Mesendoderm (in vitro differentiated cells): ENCODE results near the gene INTS2.

ENCODE experiments used
- DNase-seq: peaks from one replicate; pipeline ENCODE4 v3.0.0; 2013
- H2AK5ac ChIP-seq: 2 replicates; pipeline ENCODE4 v1.6.1; 2013; ENCODE audit warnings: low read length, inconsistent platforms
- H2BK120ac ChIP-seq: 2 replicates; pipeline ENCODE4 v1.6.1; 2013; ENCODE audit warnings: low read depth, mild to moderate bottlenecking, low read length, moderate library complexity, mixed read lengths
- H2BK15ac ChIP-seq: replicated peaks from 2 replicates; pipeline ENCODE4 v1.6.1; 2013; ENCODE audit warnings: low read depth, mild to moderate bottlenecking, moderate library complexity
- H2BK5ac ChIP-seq: 2 replicates; pipeline ENCODE4 v1.6.1; 2013; ENCODE audit warnings: low read length, inconsistent platforms
- H3K18ac ChIP-seq: 2 replicates; pipeline ENCODE4 v1.6.1; 2013; ENCODE audit warnings: mild to moderate bottlenecking, low read length, mixed read lengths
- H3K23ac ChIP-seq: one replicate; pipeline ENCODE4 v1.6.1; 2013; ENCODE audit warnings: low read length
- H3K27ac ChIP-seq: 2 replicates; pipeline ENCODE4 v1.5.1; 2013; ENCODE audit warnings: low read depth, mild to moderate bottlenecking, inconsistent platforms, low read length, moderate library complexity
- H3K27me3 ChIP-seq: 2 replicates; pipeline ENCODE4 v1.6.1; 2013; ENCODE audit warnings: low read length, control low read depth, mild to moderate bottlenecking, inconsistent platforms; ENCODE audit not compliant: insufficient read depth, poor library complexity
- H3K36me3 ChIP-seq: 2 replicates; pipeline ENCODE4 v1.6.1; 2013; ENCODE audit warnings: low read length, inconsistent platforms; ENCODE audit not compliant: control insufficient read depth, insufficient read depth
- H3K4ac ChIP-seq: one replicate; pipeline ENCODE4 v1.6.1; 2013; ENCODE audit warnings: low read depth, mild to moderate bottlenecking, low read length, moderate library complexity
- H3K4me1 ChIP-seq: 2 replicates; pipeline ENCODE4 v1.6.1; 2013; ENCODE audit warnings: low read depth, low read length, inconsistent platforms; ENCODE audit not compliant: control insufficient read depth
- H3K4me2 ChIP-seq: 2 replicates; pipeline ENCODE4 v1.6.1; 2013; ENCODE audit warnings: low read length
- H3K4me3 ChIP-seq: 2 replicates; pipeline ENCODE4 v1.5.1; 2013; ENCODE audit warnings: mild to moderate bottlenecking, low read length
- H3K56ac ChIP-seq: one replicate; pipeline ENCODE4 v1.6.1; 2013; ENCODE audit warnings: low read length
- H3K79me1 ChIP-seq: 2 replicates; pipeline ENCODE4 v1.6.1; 2013; ENCODE audit warnings: low read length, inconsistent platforms
- H3K79me2 ChIP-seq: 2 replicates; pipeline ENCODE4 v1.6.1; 2013; ENCODE audit warnings: mild to moderate bottlenecking, low read length; ENCODE audit not compliant: control insufficient read depth, insufficient read depth
- H3K9ac ChIP-seq: 2 replicates; pipeline ENCODE4 v1.6.1; 2013; ENCODE audit warnings: low read length, inconsistent platforms
- H4K5ac ChIP-seq: one replicate; pipeline ENCODE4 v1.6.1; 2013; ENCODE audit warnings: low read length
- H4K8ac ChIP-seq: one replicate; pipeline ENCODE4 v1.6.1; 2013; ENCODE audit warnings: low read depth, mild to moderate bottlenecking, control low read depth, low read length, moderate library complexity
- WGBS: extraction: QIAGEN DNeasy Blood & Tissue Kit; methylation state at CpG from one replicate; pipeline ENCODE4 v1.1.7; 2013; ENCODE audit warnings: low lambda C conversion rate, missing lambda C conversion rate; ENCODE audit not compliant: insufficient coverage; ENCODE audit errors: extremely low coverage; 5-methylcytosine and 5-hydroxymethylcytosine counted together

INTS2 gene

DNA sequence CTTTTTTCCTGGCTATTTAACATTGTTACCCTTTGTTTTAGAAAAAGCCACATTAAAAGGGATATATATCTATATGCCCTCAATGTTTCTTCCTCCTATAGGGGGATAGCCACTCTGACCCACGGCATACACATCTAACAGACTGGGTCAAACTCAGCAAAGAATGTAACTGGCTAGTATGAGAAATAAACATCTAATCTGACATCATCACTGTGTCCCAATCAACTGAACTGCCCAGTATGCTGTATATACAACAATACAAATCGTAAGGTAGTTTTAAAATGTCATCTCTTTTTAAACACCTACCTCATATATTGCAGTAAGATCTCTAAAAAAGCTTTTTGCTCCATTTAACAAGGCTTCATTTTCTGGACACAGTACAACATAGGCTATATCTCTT is 39.9 kb upstream of the INTS2 start:
- Histone ChIP-seq H3K27me3 (no peaks in the 10 kb centered on the region), H4K5ac (no peak overlapping the region), H3K4me2 (no peak overlapping the region), H3K4me1 (no peaks in the 10 kb centered on the region), H3K36me3 (peaks cover 8% of the 10 kb centered on the region), H2BK120ac (no peak overlapping the region), H3K9ac (no peak overlapping the region), H3K56ac (no peak overlapping the region), H3K27ac (no peak overlapping the region), H2BK15ac (no peak overlapping the region), H2AK5ac (no peak overlapping the region), H3K79me1 (no peaks in the 10 kb centered on the region), H3K79me2 (no peaks in the 10 kb centered on the region), H2BK5ac (no peak overlapping the region), H3K18ac (no peak overlapping the region), H3K4me3 (no peak overlapping the region), H3K23ac (no peak overlapping the region), H4K8ac (no peak overlapping the region), H3K4ac (no peak overlapping the region)
- WGBS = no CpG with 5 or more reads among the region's 2 CpGs
- DNase-seq = no peak

DNA sequence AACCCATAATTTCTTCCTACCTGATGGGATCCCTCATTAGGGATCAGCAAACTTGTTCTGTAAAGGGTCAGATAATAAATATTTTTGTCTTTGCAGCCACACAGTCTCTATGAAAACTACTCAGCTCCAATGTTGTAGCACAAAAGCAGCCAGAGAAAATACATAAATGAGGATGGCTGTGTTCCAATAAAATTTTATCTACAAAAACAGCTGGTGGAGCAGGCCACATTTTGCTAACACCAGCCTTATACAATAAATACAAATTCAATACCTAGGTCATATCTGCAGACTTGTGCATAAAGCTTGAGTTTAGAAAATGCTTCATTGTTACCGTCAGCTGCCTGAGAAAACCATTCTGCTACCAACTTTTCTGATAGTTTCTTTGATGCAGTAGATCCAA is 38.4 kb upstream of the INTS2 start:
- no CpG with 5 or more reads among the region's 1 CpG for WGBS
- Histone ChIP-seq H3K56ac (no peak overlapping the region), H4K8ac (no peak overlapping the region), H3K4me2 (no peak overlapping the region), H3K27me3 (no peaks in the 10 kb centered on the region), H2AK5ac (no peak overlapping the region), H4K5ac (no peak overlapping the region), H3K79me1 (no peaks in the 10 kb centered on the region), H3K4me1 (no peaks in the 10 kb centered on the region), H3K18ac (no peak overlapping the region), H3K27ac (no peak overlapping the region), H3K9ac (no peak overlapping the region), H2BK120ac (no peak overlapping the region), H2BK5ac (no peak overlapping the region), H3K4me3 (no peak overlapping the region), H3K4ac (no peak overlapping the region), H3K36me3 (peaks cover 11% of the 10 kb centered on the region), H3K79me2 (no peaks in the 10 kb centered on the region), H3K23ac (no peak overlapping the region), H2BK15ac (no peak overlapping the region)
- DNase-seq = no peak

DNA sequence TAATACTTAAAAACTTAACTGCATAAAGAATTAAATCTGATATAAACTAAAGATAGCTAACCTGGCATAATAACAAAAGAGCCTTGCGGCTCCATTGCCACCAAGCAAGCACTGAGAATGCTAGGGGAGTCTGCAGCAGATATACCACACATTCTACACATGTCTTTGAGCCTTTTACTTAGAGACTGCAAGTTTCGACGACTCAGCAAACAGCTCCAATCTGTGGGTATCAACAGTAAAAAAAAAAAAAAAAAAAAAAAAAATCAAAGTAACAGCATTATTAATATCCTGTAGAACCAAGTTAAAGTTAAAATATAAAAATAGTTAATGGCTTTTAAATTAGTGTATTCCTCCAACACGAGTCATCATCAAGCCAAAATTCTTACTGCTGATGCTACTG is 27.8 kb upstream of the INTS2 start:
- H4K8ac ChIP-seq = no peak overlapping the region
- no peak overlapping the region for H3K4me2 ChIP-seq
- H4K5ac ChIP-seq = no peak overlapping the region
- H3K9ac ChIP-seq = no peak overlapping the region
- no peak overlapping the region for H3K18ac ChIP-seq
- H3K4me1 ChIP-seq = no peaks in the 10 kb centered on the region
- no peaks in the 10 kb centered on the region for H3K27me3 ChIP-seq
- H2BK120ac ChIP-seq = no peak overlapping the region
- H2AK5ac ChIP-seq = no peak overlapping the region
- H2BK15ac ChIP-seq = no peak overlapping the region
- H3K79me1 ChIP-seq = no peaks in the 10 kb centered on the region
- H3K4me3 ChIP-seq = no peak overlapping the region
- no peak for DNase-seq
- no peak overlapping the region for H3K27ac ChIP-seq
- H3K79me2 ChIP-seq = no peaks in the 10 kb centered on the region
- H2BK5ac ChIP-seq = no peak overlapping the region
- no peak overlapping the region for H3K23ac ChIP-seq
- no peak overlapping the region for H3K56ac ChIP-seq
- no peak overlapping the region for H3K4ac ChIP-seq
- H3K36me3 ChIP-seq = peaks cover 4% of the 10 kb centered on the region
- WGBS = no CpG with 5 or more reads among the region's 4 CpGs

DNA sequence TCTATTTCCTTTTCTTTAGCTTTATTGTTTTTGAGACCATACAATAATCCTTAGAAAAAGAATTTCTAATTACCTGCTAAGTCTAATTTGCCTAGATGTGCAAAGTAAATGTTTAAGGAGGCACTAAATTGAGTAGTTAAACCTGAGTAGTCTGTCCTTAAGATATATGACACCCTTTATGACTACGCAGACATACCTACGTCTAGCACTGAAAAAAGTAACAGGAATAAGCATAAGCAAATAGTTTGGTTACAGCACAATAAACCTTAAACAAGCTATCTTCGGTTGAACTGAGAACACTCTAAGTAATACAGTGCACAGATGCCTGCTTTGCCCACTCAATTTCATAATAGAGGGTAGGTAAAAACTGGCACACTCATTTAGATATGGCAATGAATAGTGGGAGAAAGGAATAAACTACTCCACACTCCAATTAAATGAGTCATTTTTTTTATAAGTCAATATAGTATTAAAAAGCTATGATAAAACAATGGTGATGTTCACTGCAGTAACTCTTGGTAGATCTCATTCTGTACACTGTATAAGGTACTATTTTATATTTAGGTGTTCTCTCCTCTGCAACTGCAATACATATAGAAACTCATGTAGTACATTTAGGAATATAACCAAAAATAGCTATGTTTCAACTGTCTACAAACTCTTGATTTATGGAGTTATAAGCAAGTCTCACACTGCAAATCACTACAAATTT is 19.7 kb upstream of the INTS2 start:
- Histone ChIP-seq H3K36me3 (no peaks in the 10 kb centered on the region), H3K79me2 (no peaks in the 10 kb centered on the region), H2BK5ac (no peak overlapping the region), H3K4me1 (no peaks in the 10 kb centered on the region), H3K23ac (no peak overlapping the region), H3K18ac (no peak overlapping the region), H3K79me1 (no peaks in the 10 kb centered on the region), H3K27ac (no peak overlapping the region), H3K27me3 (no peaks in the 10 kb centered on the region), H3K4ac (no peak overlapping the region), H2BK120ac (no peak overlapping the region), H3K56ac (no peak overlapping the region), H4K8ac (no peak overlapping the region), H4K5ac (no peak overlapping the region), H3K4me3 (no peak overlapping the region), H2AK5ac (no peak overlapping the region), H3K4me2 (no peak overlapping the region), H3K9ac (no peak overlapping the region), H2BK15ac (no peak overlapping the region)
- DNase-seq = no peak
- WGBS = no CpG with 5 or more reads among the region's 3 CpGs

DNA sequence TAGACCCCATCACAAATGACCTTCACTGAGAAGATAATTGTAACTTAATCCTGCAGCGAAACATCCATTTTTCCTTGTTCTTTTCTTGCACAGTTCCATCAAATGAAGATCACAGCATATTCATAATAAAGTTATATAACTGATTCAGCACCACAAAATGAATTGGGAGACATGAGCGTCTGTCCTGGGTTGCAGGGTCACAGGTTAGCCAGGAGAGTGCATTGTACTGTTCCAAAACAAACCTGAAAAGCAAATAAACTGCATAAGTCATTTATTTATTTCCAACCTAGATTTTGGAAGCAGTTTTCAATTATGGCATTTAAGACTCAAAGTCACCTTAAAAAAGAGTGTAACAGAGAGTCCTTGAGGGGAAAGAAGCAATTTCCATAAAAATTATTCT is 18.6 kb upstream of the INTS2 start:
- H3K27ac ChIP-seq = no peak overlapping the region
- no peak overlapping the region for H4K8ac ChIP-seq
- no peak overlapping the region for H3K56ac ChIP-seq
- H2BK120ac ChIP-seq = no peak overlapping the region
- no peak overlapping the region for H2BK5ac ChIP-seq
- no peaks in the 10 kb centered on the region for H3K79me2 ChIP-seq
- no peak overlapping the region for H2BK15ac ChIP-seq
- no peaks in the 10 kb centered on the region for H3K27me3 ChIP-seq
- H3K4me3 ChIP-seq = no peak overlapping the region
- no peak overlapping the region for H3K9ac ChIP-seq
- no peak overlapping the region for H2AK5ac ChIP-seq
- no peak for DNase-seq
- no peaks in the 10 kb centered on the region for H3K36me3 ChIP-seq
- no peak overlapping the region for H3K23ac ChIP-seq
- H3K79me1 ChIP-seq = no peaks in the 10 kb centered on the region
- H3K4ac ChIP-seq = no peak overlapping the region
- H3K4me2 ChIP-seq = no peak overlapping the region
- no peak overlapping the region for H3K18ac ChIP-seq
- no peaks in the 10 kb centered on the region for H3K4me1 ChIP-seq
- H4K5ac ChIP-seq = no peak overlapping the region
- WGBS = no CpG with 5 or more reads among the region's 2 CpGs

DNA sequence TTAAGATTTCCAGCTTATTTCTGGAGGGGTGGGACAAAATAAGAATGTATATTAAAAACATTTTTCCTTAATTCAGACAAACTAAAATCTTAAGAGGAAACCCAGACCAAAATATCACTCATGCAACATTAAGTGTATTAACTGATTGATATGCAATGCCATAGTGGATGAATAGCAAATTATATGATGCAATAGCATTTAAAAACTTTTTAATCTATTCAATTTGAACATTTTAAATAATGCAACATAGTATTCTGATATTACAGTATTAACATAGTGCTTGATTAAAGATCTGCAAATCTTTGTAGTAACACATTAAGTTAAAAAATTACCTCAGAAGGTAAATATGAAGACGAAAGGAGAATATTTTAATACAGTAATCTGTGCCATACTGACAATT is 15.3 kb upstream of the INTS2 start:
- Histone ChIP-seq H3K79me2 (no peaks in the 10 kb centered on the region), H2AK5ac (no peak overlapping the region), H3K23ac (no peak overlapping the region), H4K8ac (no peak overlapping the region), H3K9ac (no peak overlapping the region), H3K79me1 (no peaks in the 10 kb centered on the region), H3K36me3 (no peaks in the 10 kb centered on the region), H2BK5ac (no peak overlapping the region), H3K4ac (no peak overlapping the region), H3K27me3 (no peaks in the 10 kb centered on the region), H2BK15ac (no peak overlapping the region), H2BK120ac (no peak overlapping the region), H3K4me2 (no peak overlapping the region), H4K5ac (no peak overlapping the region), H3K4me1 (no peaks in the 10 kb centered on the region), H3K27ac (no peak overlapping the region), H3K18ac (no peak overlapping the region), H3K4me3 (no peak overlapping the region), H3K56ac (no peak overlapping the region)
- no CpG with 5 or more reads among the region's 1 CpG for WGBS
- DNase-seq = no peak
